ENCODE results near the gene CNTNAP4.

DNA sequence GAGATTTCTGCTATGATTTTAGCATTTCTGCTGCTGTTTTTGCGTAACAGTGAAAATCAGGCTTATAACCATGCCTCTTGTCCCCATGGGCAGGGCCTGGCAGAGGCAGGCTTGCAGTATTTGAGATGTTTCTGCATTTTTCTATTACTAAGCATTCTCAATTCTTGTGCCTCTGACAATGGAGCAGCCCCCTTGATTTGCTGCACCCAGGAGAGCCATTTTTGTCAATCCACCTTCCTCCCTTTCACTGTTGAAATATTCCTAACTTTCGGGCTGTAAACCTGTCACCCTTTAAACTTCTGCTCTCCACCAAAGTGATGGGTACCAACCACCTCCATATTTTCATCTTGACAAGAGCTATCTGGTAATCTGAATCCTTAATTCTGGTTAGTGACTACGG, 178.1 kb downstream of the CNTNAP4 start:
- TF ChIP-seq POLR2A (IDR thresholded peaks at IDR 0.05) = no peak
- no peak for TF ChIP-seq POLR2AphosphoS5 (IDR thresholded peaks at IDR 0.05)
- TF ChIP-seq, protein P1, sequence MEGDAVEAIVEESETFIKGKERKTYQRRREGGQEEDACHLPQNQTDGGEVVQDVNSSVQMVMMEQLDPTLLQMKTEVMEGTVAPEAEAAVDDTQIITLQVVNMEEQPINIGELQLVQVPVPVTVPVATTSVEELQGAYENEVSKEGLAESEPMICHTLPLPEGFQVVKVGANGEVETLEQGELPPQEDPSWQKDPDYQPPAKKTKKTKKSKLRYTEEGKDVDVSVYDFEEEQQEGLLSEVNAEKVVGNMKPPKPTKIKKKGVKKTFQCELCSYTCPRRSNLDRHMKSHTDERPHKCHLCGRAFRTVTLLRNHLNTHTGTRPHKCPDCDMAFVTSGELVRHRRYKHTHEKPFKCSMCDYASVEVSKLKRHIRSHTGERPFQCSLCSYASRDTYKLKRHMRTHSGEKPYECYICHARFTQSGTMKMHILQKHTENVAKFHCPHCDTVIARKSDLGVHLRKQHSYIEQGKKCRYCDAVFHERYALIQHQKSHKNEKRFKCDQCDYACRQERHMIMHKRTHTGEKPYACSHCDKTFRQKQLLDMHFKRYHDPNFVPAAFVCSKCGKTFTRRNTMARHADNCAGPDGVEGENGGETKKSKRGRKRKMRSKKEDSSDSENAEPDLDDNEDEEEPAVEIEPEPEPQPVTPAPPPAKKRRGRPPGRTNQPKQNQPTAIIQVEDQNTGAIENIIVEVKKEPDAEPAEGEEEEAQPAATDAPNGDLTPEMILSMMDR (IDR thresholded peaks at IDR 0.05) = no peak
